Small intestine (tissue), 7 donors: ENCODE measurements around the gene NKTR. TPM values are rescaled to one million over a fixed set of nuclear protein-coding genes. Genes with fewer than 3 reads are reported as not detected.

Experiments
- DNase-seq, 2 donors: peaks; one replicate each; pipeline versions ENCODE4 v3.0.0 to v3.0.0-alpha.2; 2013
- FAIRE-seq: peaks from 2 replicates; lab custom pipeline; 2012; peaks lifted over from hg19 to GRCh38; lab: Jason Lieb, UNC
- H3K27ac ChIP-seq, 3 donors: one replicate each; pipeline ENCODE4 v1.5.1; 2013; ENCODE audit warnings: low read length in 2 of 3, mild to moderate bottlenecking in 2 of 3, control low read depth in 1 of 3, inconsistent platforms in 1 of 3, low read depth in 1 of 3, moderate library complexity in 1 of 3
- H3K27me3 ChIP-seq, 3 donors: one replicate each; pipeline ENCODE4 v1.6.1; 2013; ENCODE audit warnings: low read length in 3 of 3, inconsistent platforms in 1 of 3; ENCODE audit not compliant: control insufficient read depth in 3 of 3, insufficient read depth in 3 of 3
- H3K36me3 ChIP-seq, 3 donors: one replicate each; pipeline ENCODE4 v1.6.1; 2013; ENCODE audit warnings: low read length in 3 of 3, inconsistent platforms in 1 of 3, low read depth in 1 of 3, mild to moderate bottlenecking in 1 of 3, moderate library complexity in 1 of 3; ENCODE audit not compliant: control insufficient read depth in 3 of 3, insufficient read depth in 2 of 3
- H3K4me1 ChIP-seq, 3 donors: one replicate each; pipeline ENCODE4 v1.6.1; 2013; ENCODE audit warnings: low read length in 2 of 3, inconsistent platforms in 1 of 3, low read depth in 1 of 3, mild to moderate bottlenecking in 1 of 3, moderate library complexity in 1 of 3; ENCODE audit not compliant: control insufficient read depth in 3 of 3, insufficient read depth in 2 of 3
- H3K4me3 ChIP-seq, 3 donors: one replicate each; pipeline ENCODE4 v1.5.1; 2013; ENCODE audit warnings: low read length in 3 of 3, control low read depth in 1 of 3, inconsistent platforms in 1 of 3, low read depth in 1 of 3, mild to moderate bottlenecking in 1 of 3, moderate library complexity in 1 of 3
- H3K9me3 ChIP-seq, 2 donors: one replicate each; pipeline ENCODE4 v1.6.1; 2013; ENCODE audit warnings: low read depth in 1 of 2, low read length in 1 of 2; ENCODE audit not compliant: control insufficient read depth in 2 of 2, insufficient read depth in 1 of 2
- WGBS, 3 donors: extraction: QIAGEN DNeasy Blood & Tissue Kit; methylation state at CpG; one replicate each; pipeline ENCODE4 v1.1.7; 2013; 5-methylcytosine and 5-hydroxymethylcytosine counted together
- polyA plus RNA-seq, 4 donors: library from polyadenylated mRNA; stranded (reverse) in 3 of 4; unstranded in 1 of 4; fragments of 200-250 nt in 3 of 4; fragments of 120-200 nt in 1 of 4; gene quantifications; one replicate each; pipeline versions ENCODE4 v1.2.1 to v1.2.3, GENCODE V29; 2013
- donor health status: healthy with polysubstance abuse.
- donor health status: control.
- donor health status: control.
- donor health status: Bipolar disorder and iron deficiency.
- donor health status: healthy.

Gene NKTR
- polyA plus RNA-seq, 4 donors, result 11.3 to 122 (median 18.3) TPM

GRCh38 chr3:42653560-42654330, 53.3 kb downstream of the NKTR start, which contains the start of gene ZBTB47:
Gene ZBTB47 (plus strand): TSS chr3:42653697. CDS start chr3:42658356, 4,659 bp downstream.
- Histone ChIP-seq H3K4me1 (peaks cover 2 to 28% (median 2%) of the 10 kb centered on the region in 3 donors), H3K27ac (peak within 1 kb of the TSS in 2 of 3 donors; percentile 56 to 79), H3K9me3 (no peaks in the 10 kb centered on the region), H3K4me3 (peak within 1 kb of the TSS; percentile 42 to 82 (median 63)), H3K36me3 (peaks cover 0 to 23% (median 3%) of the 10 kb centered on the region in 3 donors), H3K27me3 (no peaks in the 10 kb centered on the region)
- WGBS, 3 donors, result 7 to 12% (median 9%) methylated on average over 30 to 31 of the region's 31 CpGs
- DNase-seq (peak; percentile 22 to 58), FAIRE-seq (no peak)

DNA sequence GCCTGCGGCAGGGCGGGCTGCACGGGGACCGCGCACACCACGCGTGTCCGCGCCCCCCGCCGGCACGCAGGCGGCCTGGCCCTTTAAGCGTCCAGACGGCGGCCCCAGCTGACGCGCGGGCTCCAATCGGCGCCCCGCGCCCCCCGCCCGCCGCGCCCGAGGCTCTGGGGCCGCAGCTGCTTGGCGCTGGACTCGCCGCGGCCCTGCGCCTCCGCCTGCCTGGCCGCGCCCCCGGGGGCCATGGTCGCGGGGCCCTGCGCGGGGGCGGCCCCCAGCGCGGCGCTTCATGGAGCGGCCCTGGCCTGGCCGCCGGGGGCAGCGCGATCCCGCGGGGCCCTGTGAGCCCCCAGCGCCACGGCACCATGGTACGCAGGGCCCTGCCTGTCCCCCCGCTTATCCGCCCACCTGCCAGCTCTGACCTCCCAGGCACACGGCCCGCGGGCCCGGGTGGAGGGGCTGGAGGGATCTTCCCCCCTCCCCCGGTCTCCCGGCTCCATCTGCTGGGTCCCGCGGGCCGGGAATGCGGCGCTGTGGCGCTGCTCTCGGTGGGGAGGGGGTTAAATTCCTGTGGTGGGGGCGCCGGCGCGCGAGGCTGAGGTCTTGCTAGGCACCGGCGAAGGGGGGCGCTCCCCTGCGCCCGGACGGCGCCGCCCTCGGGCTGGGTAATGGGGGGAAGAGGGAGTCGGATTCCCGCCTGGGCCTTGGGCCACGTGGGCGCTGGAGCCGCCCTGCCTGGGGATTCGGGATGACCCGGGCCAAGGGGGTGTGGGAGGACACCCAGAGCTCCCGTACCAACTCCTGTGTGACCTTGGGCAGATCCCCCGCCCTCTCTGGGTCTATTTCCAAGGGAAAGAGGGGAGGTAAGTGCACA, 54.1 kb downstream of the NKTR start:
- peak overlapping the region; percentile 42 to 82 (median 63) for H3K4me3 ChIP-seq
- no peak for FAIRE-seq
- WGBS, 3 donors, result 1 to 4% (median 4%) methylated on average over 28 to 94 of the region's 94 CpGs

GRCh38 chr3:42655331-42655888, 54.9 kb downstream of the NKTR start:
- DNase-seq (peak in 1 of 2 donors; percentile 36), FAIRE-seq (no peak)
- H3K9me3 ChIP-seq, result no peaks in the 10 kb centered on the region
- WGBS, 3 donors, result 35 to 64% (median 53%) methylated on average over 4 of the region's 4 CpGs
- peak overlapping the region in 1 of 3 donors; percentile 77 for H3K4me3 ChIP-seq
- peaks cover 2 to 28% (median 2%) of the 10 kb centered on the region in 3 donors for H3K4me1 ChIP-seq
- no peaks in the 10 kb centered on the region for H3K27me3 ChIP-seq
- H3K36me3 ChIP-seq, result peaks cover 0 to 30% (median 0%) of the 10 kb centered on the region in 3 donors
- H3K27ac ChIP-seq, result peak overlapping the region in 1 of 3 donors; percentile 76

More for the DNA sequence above, 54.1 kb downstream of the NKTR start:
- DNase-seq, result peak in 1 of 2 donors; percentile 72
- Histone ChIP-seq H3K9me3 (no peaks in the 10 kb centered on the region), H3K36me3 (peaks cover 0 to 29% (median 0%) of the 10 kb centered on the region in 3 donors), H3K27me3 (no peaks in the 10 kb centered on the region), H3K27ac (peak overlapping the region in 2 of 3 donors; percentile 56 to 76), H3K4me1 (peaks cover 2 to 28% (median 2%) of the 10 kb centered on the region in 3 donors)

DNA sequence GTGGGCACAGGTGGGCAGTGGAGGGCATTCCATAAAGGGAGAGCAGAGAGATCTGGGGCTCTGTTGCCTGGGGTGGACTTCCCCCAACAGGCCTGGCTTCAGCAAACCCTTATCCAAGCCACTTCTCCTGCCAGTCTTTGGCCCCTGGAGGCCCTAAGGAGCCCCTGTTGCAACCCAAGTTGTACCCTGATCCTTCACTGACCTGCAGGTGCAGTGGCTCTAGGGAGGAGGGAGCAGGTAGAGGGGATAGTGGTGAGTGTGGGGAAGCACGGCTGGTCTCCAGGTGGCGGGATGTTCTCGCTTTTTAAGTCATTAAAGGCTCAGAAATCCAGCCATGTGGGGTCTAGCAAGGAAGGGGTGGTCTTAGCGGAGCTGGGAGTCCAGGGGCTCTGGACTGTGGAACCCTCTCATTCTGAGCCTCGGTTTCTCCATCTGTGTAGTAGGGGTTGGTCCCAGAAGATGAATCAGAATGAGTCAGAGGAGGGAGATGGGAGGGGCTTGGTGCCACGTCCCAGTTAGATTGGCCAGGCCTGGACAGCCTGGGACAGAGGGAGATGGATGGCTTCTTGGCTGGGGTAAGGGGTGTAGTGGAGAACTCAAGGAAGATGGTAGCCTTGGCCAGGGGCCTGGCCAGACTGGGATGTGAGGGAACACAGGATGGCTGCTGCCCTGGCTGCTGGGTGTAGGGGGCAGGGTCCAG, 55.6 kb downstream of the NKTR start:
- Histone ChIP-seq H3K27me3 (no peaks in the 10 kb centered on the region), H3K4me1 (peaks cover 2 to 28% (median 2%) of the 10 kb centered on the region in 3 donors), H3K9me3 (no peaks in the 10 kb centered on the region), H3K36me3 (peaks cover 0 to 34% (median 0%) of the 10 kb centered on the region in 3 donors), H3K27ac (no peak overlapping the region), H3K4me3 (no peak overlapping the region)
- 78 to 80% (median 79%) methylated on average over 6 of the region's 6 CpGs for WGBS, 3 donors
- peak in 1 of 2 donors; percentile 23 for DNase-seq
- no peak for FAIRE-seq

- H3K4me3 ChIP-seq, result no peak overlapping the region
- no peaks in the 10 kb centered on the region for H3K27me3 ChIP-seq
- H3K27ac ChIP-seq, result no peak overlapping the region
- H3K9me3 ChIP-seq, result no peaks in the 10 kb centered on the region
- FAIRE-seq (no peak), DNase-seq (no peak)
- peaks cover 2 to 28% (median 2%) of the 10 kb centered on the region in 3 donors for H3K4me1 ChIP-seq
- H3K36me3 ChIP-seq, result peaks cover 0 to 39% (median 0%) of the 10 kb centered on the region in 3 donors
- 81 to 87% (median 85%) methylated on average over 9 of the region's 9 CpGs for whole genome bisulfite sequencing, 3 donors
These were observed 56.5 kb downstream of the NKTR start for GRCh38 chr3:42656680-42657610.

GRCh38 chr3:42657675-42658074, 57.2 kb downstream of the NKTR start:
- Histone ChIP-seq H3K9me3 (no peaks in the 10 kb centered on the region), H3K27ac (no peak overlapping the region), H3K27me3 (no peaks in the 10 kb centered on the region), H3K4me3 (no peak overlapping the region), H3K36me3 (peaks cover 0 to 39% (median 0%) of the 10 kb centered on the region in 3 donors), H3K4me1 (peaks cover 2 to 21% (median 2%) of the 10 kb centered on the region in 3 donors)
- WGBS, 3 donors, result 79 to 88% (median 81%) methylated on average over 4 of the region's 4 CpGs
- DNase-seq (no peak), FAIRE-seq (no peak)
